CD4-positive, alpha-beta T cell treated with Interleukin-4 for 1 hour (primary cell): ENCODE results near the gene THOC7.

Experiments used
- DNase-seq, 2 donors: peaks; one replicate each; pipeline ENCODE4 v3.0.0-alpha.2; 2020 to 2022

The THOC7 gene

DNA sequence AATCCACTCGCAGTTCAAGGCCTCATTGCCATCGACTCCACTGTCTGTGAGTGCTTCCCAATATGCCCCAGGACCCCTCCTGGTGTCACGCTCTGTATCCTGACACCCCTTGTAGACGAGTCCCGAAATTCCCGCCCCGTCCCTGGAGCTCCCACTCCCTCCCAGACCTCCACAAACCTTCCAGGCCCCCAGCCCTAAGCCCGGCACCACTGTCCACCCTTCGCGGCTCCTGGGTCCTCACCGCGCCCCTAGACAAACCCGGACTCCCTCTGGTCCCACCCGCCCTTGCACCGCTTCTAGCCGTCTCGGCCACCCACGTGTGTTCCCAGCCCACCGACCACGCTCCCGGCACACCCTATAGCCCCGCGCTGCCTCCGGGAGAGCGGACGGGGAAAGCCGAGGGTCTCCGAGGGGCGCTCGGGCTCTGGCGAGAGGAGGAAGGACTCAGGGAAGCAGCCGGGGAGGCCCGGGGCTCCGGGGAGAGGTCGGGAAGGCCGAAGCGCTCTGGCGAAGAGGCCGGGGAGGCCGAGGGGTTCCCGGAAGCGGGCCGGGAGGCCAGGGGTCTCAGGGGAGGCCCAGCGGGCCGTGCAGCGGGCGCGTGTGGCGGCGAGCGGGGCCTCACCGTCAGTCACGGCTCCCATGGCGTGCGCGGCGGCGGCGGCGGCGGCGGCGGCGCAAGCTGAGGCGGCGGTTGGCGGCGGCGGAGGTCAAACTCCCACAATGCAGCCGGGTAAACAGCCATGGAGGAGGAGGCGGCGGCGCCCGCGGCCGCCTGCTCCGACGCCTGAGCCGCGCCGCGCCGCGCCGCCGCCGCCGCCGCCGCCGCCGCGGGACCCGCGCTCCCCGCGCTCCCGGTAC lies at the start of gene THOC7, which contains the start of gene ATXN7:
TSS of gene THOC7 (minus strand) at position 656 of the 858 bp plus-strand sequence. CDS start at position 641, 15 bp downstream.
TSS of gene ATXN7 (plus strand) at position 718 of the 858 bp plus-strand sequence. CDS start 48,732 bp downstream, outside the sequence.
- DNase-seq = peak; percentile 71 to 76

DNA sequence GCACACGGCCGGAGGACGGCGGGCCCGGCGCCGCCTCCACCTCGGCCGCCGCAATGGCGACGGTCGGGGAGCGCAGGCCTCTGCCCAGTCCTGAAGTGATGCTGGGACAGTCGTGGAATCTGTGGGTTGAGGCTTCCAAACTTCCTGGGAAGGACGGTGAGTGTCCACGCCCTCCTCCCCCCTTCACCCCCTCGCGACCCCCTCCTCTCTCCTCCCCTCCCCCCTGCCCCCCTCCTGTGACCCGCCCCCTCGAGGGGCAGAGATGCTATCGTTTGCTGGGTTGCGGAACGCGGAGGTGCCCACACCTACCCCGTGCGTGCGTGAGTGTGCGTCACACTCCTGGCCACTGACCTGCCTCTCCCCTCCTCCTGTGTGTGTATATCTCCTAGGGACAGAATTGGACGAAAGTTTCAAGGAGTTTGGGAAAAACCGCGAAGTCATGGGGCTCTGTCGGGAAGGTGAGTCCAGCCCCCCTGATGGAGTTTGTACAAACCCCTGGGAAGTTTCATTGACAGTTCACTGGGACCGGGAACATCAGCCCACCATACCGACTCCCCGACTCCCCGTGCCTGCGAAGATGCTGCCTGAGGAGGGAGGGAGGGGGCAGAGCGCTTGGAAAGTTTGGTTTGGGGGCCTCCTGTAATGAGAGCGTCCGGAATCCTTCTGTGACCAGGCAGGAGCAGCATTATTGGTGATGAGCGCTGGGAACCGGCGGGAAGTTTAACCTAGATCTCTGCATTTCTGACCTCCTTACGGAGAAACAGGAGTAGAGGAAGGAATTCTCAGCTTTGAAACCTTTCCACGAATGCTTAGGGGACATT lies 49.4 kb upstream of the THOC7 start:
- peak; percentile 66 to 68 for DNase-seq

DNA sequence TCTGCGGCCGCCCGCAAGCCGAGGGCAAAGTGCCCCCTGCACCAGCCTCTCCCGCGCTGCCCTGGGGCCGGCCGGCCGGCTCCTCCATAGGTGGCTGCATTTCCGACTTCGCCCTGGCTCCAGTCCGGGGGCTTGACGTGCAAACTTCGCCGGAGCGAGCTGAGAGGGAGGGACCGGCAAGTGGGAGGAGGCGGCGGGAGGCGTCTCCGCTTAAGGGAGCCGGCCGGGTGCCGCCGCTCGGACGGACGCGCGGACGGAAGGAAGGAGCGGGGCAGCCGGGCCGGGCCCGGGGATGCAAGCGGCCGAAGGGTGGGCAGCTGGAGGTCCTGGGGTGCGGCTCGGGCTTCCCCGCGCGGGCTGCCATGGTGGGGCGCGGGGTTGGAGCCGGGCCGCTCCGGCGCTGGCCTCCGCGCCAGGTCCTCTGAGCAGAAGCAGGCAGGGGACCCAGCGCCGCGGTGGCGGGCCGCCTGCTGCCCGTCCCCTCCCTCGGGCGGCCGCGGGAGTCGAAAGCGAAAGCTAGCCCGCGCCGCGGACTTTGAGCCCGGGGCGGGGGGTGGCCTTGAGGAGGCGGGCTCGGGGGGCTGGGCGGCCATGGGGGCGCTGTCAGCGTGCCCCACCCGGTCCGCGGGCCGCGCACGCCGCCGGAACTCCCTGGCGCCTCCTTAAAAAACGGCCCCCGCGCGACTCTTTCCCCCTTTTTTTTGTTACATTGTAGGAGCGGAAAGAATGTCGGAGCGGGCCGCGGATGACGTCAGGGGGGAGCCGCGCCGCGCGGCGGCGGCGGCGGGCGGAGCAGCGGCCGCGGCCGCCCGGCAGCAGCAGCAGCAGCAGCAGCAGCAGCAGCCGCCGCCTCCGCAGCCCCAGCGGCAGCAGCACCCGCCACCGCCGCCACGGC lies 48.5 kb upstream of the THOC7 start, which contains the start of gene SCAANT1:
TSS of gene SCAANT1 (minus strand) at position 511 of the 895 bp plus-strand sequence.
- peak; percentile 86 to 89 for DNase-seq

DNA sequence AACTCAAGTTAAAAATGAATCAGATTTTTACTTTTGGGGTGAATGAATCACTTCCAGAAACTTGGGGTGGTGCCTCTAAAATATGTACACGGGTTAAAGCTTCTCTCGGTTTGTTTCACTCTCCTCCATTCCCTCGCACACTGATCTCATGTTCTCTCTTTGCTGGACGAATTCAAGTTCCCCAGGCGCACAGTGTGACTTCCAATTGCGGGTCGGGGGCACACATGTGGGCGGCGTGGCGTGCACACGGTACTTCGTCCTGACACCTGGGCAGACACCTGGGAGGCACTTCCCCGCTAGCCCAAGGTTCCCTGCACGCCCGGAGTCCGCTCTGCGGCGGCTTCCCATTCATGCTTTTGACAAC lies 47.9 kb upstream of the THOC7 start:
- DNase-seq = no peak

DNA sequence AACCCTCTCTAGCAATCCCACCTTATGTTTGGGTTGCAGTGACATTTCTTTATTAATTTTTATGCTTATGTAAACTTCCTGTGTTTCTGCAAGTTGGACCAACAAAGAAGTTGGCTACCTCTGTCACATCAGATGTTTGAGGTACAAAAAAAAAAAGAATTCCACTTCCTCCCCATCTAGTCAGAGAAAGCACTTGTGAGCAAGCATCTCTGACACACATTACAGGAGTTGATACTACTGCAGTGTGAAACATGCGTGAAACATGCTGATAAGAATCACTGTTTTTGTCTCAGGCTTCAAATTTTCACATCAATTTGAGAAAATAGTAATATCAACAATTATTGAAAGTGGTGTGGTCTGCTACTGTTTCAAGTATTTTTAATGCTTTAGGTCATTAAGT lies 47.3 kb upstream of the THOC7 start:
- peak in 1 of 2 donors; percentile 57 for DNase-seq

DNA sequence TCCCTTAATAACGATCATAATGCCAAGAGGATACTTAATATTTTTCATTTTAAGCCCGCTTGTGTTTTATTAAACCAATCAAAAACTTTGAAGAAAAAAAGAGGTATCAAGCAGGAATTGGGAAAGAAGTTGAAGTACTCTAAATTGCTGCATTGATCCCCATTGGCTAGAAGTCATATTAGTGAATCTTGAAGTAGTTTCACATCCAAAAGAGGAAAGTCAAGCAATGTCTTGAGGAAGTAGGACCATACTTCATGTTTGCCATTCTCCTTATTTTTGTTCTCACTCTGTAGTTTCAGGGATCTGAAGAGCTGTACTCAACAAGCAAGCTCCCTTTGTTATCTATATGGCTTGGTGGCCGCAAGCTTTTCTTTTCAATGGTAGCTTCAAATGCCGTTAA lies 46.4 kb upstream of the THOC7 start:
- no peak for DNase-seq

DNA sequence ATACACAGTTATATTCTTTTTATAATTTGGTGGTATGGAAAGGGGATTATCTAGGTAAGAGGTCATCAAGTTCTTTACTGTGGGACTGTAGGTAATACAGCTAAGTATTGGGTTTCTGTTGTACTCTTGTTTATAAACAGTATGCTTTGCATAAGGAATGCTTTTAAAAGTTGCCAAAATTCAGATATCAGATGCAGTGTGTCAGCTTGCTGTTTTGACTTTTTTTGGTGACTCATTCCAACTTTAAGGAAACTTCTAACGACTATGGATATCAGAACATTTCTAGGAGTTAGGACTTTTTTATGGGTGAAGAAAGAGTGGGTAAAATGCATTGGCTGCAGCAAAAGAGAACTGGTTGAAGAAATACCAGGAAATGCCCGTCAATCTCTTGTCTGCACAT lies 45.8 kb upstream of the THOC7 start:
- DNase-seq = no peak

DNA sequence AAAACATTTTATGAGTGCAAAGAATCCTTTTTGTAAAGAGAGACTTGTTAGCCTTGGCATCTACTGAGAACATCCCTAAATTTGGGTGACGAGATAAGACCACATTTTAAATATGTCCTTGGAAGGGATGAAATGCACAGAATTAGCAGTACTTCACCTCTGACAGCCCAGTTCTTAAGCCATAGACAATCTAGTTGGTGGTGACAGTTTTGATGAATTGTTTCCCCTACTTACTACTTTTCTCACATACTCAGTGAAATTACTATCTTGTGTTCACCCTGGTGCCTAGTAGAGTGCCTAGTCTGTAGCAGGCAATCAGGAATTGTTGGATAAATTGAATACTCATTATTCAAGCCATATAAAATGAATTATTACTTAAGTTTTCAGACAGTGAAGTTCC lies 45.2 kb upstream of the THOC7 start:
- DNase-seq = no peak

DNA sequence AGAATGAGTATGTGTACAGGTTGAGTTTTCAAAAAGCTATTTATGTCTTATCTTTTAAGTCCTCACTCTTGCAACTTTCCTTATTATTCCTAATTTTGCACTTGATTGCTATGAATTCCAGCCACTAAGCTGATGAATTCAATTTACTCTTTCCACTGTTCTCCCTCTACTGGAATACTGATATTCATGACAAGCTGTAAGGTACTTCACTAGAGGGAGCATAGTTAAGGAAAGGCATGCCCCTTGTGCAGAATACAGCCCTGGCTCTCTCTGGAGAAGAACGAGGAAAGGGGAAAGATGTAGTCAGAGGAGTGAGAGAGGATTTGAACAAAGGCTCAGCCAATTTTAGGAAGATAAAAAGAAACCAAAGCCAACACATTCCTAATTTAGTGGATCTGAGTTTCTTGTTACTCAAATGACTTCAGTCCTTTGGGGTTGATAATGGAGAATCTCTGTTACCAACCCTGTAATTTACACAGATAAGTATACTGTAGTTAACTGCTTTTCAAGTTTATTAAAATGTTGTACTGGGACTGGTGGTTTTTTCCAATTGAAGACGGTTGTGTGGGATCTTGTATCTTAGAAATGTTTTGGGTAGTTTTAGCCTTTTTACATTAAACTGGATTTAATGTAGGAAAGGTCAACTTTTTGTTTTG lies 44.6 kb upstream of the THOC7 start:
- no peak for DNase-seq

DNA sequence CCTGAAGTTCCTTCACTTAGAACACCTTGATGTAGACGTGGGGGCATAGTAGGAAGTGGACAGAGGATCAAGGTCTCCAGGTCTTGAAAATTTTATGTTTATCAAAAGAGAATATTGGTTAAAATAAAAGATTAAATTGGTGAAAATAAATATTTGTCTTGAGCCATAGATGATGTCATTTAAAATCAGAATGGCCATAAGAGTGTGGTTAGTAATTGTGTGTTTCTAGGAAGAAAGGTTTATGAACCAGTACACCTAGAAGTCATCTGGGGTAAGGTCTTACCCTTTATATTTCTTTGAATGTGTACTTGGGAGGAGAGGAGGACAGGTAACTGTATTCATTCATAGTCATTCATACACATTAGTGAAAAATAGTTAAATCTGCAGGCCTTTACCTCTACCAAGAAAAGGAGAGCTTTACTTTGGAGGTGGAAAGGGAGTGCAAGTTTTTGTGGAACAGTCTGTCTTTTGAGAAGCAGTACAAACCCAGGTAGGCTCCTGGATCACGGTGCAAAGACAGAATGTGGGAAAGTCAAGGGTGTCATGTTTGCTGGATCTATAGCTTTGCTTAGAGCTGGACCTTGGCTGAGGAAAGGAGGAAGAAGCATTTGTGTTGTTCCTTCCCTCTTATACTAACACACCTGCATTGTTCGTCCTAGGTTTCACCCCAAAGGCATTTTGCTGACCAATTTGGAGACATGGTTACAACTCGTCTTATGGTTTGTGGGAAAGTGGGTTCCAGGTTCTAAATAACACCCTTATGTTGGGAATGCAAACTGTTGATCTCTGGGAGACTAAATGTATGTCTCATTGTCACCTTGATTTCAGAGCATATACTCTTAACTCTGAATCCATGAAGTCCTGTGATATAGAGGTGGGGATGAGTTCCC lies 42.4 kb upstream of the THOC7 start:
- no peak for DNase-seq

DNA sequence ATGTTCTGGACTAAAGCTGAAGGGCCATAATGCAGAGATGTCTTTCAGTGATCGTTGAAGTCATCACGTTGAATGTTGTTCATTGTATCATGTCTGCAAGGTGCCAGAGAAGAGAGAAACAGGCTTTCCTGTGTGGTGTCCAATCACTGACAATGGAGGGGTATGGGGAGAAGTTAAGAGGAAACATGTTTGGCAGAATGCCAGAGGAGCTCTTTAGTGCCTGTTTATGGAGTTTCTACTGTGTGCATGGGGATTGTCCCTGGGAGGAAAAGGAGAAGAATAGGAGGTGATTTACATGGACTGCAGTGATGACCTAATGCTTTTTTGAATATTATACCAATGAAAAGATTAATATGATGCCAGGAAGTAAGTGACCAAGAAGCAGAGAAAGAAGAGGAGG lies 36.9 kb upstream of the THOC7 start:
- DNase-seq = no peak

DNA sequence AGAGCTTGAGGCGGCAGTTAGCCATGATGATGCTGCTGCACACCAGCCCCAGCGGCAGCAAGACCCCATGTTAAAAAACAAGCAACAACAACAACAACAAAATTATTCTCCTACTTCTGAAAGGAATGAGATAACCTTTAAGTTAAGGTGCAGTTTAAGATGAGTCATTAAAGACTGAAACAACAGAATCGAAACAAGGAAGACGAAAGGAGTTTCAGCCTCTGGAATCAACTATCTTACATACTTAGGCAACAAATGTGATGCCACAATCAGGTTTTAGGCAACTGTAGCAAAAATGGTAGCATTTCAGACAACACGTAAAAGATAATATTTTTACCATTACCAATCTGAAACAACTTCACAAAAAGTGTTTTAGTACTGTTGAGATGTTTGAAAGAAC lies 36.4 kb upstream of the THOC7 start:
- no peak for DNase-seq

DNA sequence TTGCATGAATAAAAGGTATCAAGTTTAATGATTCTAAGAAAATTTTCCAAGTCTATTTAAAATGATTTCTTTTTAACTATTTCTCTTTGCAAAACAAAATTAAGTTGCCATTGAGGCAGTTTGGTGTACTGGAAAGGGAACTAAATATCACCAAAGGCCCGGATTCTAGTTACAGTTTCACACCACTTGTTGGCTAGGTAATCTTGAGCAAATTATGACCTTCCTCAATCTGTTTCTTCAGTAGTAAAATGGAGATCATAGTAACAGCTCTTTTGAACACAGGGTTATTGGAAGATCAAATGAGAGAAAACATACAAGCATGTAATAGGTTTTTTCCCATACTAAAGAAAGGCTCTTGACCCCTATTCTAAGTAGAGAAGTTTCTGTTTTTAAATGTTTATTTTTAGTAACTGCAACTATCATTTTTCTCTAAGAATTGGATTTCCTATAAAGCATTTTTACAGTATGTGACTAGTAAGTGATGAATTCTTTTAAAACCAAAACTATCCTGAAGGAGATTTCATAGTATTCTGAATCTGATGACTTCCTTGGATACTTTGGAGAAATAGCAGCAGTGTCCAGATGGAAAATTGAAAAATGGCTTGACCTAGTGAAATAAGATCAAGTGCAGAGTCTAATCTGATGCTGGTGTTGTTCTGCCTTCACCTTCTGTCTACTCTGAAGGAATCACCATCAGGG lies 32.9 kb upstream of the THOC7 start:
- no peak for DNase-seq

DNA sequence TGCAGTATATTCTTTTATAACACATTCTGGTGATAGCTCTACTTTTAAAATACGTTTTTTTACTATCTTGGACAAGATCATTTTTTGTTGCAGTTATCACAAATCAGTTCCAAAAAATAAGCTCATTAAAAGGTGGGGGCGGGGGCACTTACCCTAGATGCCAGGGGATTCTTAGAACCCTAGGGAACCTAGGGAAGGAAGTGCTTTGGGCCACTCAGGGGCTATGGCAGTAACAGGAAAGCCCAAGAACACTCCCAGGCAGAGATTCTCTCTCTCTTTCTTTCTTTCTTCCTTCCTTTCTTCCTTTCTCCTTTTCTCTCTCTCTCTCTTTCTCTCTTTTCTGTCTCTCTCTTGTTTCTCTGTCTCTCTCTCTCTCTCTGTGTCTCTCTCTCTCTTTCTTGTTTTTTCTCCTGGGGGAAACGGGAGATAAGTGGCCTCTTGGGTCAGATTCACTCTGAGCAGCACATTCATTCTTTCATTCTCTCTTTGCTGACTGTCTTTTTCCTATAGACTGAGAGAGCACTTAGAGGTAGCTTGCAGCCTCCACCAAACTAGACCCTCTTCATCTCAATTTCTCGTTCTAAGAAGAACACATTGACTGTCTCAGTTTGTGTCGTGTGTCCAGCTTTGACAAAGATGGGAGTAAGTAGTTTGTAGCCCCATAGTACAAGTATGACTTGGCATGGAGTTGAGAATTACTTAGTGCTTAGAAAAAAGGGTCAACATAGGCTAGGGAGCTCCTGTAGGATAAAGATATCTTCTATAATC lies 32.0 kb upstream of the THOC7 start:
- no peak for DNase-seq

DNA sequence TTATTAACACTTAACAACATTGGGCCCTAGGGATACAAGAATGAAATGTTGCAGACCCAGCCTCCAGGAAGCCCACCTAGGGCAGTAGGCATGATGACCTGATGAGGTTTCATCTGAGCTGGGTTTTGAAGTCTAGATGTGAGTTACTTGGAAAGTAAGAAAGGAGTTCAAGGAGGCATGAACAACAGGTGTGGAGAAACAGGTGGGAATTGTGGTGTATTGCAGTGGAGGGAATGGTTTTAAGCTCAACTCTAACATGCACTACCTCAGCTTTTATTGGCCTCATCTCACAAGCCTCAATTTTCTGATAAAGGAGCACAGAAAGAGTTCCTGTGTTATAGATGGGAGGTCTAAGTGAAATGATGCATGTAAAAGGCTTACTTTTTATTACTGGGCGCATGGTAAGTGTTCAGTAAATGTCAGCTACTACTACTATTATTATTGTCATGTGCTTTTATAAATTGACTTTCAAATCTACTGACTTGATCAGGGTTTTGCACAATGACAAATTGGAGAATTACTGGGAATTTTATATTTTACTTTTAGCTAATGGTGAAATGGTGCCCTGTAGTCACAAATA lies 29.3 kb upstream of the THOC7 start:
- DNase-seq = no peak

DNA sequence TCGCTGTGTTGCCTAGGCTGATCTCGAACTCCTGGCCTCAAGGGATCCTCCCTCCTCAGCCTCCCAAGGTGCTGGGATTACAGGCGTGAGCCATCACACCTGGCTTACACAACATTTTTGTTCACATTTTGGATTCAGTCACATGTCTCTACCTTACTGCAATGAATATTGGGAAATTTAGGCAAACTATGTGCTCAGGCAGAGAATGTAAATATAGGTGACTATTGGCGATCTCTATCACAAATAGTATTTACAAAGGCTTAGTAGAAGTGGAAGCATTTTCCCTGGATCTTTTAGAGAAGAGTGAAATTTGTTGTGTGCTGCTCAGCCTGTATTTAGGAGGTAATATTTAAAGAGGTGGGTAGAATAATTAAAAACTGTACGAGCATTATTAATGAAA lies 27.9 kb upstream of the THOC7 start:
- DNase-seq = no peak

DNA sequence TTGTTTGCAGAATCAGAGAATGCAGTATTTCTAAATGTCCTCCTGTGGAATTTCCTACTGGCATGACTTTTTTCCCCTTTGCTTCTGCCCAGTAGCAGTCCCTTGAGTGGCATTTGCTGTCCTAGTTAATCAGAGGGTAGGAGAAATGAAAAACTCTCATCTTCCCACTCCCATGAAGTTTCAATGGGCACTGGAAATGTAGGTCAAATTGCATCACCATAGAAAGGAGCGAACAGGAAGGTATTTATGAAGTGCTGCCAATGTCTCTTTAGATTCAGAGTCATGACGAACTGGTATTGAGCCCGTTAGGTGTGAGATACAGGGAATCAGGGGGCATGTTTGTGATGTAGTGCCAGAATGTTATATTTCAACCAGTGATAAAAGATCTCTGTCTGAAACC lies 23.3 kb upstream of the THOC7 start:
- no peak for DNase-seq

DNA sequence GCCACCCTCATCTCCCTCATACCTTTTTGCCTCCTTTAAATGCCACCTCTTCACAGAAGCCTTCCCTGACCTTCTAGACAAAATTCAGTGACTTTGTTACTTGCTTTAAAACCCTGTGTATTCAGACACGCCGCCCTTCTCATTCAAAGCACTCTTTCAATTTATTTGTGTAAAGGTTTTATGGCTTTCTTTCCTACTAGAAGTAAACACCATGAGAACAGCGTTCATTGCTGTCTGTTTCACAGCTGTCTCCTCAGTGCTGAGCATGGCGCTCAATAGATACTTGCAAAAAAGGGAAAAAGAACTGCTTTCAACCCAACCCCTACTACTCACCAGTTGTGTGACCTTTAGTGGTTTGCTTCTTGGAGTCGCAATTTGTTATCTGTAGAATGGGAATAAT lies 17.0 kb upstream of the THOC7 start:
- DNase-seq = no peak

DNA sequence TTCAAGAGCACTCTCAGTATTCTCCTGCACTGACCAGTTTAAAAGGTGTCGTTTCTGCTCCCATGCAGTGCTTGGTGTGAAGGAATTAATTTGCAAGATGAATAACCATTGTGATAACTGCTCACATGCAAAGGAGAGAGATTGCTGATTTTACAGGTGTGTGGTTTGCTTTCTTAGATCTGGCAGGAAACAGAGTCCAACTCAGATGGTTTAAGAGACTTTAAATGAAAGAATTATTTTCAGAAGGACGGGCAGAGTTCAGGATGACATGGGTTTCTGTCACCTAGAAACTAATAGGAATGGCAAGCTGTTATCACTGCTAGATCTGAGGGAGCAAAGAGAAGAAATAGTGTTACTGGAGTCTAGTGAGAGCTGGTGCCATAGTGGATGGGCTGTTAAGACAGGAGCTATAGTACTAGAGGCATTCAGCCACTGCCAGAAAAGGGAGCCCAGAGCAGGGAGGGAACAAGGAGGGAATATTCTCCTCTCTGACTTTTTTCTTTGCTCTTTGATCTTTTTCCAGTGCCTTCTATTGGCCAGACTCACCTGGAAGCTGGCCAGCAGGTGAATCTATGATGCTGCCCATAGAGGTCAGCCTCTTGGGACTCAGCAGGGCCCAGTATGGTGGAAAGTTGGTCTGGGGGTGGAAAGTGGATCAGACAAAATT lies 14.9 kb upstream of the THOC7 start:
- DNase-seq = no peak
